ENCODE measurements around the gene PROB1.
"Not testable (repeated sequence)": the region's sequence is repeated elsewhere in the genome, so short reads cannot be mapped to it uniquely, and the experiment has no call there.

PROB1 gene

DNA sequence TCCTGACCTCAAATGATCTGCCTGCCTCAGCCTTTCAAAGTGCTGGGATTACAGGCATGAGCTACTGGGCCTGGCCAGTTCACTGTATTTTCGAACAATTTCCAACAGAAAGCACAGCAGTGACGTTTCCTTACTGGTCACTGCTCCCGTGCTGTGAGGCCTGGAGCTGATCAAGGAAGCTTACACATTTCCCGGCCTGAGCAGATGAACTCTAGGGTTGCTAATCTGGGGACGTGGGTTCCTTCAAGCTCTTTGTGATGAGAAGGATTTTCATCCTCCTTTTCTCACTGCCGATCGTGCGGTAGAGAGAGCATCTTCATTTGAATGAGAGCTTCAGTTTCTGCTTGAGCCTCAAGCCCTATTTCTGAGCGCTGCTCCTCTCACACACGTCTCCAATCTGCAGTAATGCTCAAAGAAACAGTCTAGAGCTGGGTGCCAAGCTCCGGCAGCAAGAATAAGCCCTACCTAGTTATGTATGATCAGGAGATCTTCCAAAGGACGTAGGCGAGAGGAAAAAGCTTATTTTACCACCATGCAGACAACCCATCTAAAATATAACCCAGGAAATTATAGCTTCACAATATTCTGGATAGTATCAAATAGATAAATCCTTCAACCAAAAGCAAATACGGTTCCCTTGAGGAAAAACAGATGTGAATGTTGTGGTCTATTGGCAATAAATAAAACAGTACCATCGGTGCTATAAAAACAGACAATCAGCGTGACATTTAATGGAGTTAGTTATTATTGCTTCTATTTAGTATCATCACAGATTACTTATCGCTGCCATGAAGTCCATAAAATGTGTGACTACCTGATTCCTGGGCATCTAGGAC, 16.3 kb upstream of the PROB1 start:
- DNase-seq, result no peak

- DNase-seq, result no peak
These were observed 15.5 kb upstream of the PROB1 start for GRCh38 chr5:139410121-139410992.

- not testable (repeated sequence) for DNase-seq
These were observed 14.2 kb upstream of the PROB1 start for GRCh38 chr5:139409116-139409515.

- DNase-seq, result no peak
These were observed 13.3 kb upstream of the PROB1 start for GRCh38 chr5:139408191-139408590.

GRCh38 chr5:139407517-139407916, 12.6 kb upstream of the PROB1 start:
- peak; percentile 44 to 51 for DNase-seq

DNA sequence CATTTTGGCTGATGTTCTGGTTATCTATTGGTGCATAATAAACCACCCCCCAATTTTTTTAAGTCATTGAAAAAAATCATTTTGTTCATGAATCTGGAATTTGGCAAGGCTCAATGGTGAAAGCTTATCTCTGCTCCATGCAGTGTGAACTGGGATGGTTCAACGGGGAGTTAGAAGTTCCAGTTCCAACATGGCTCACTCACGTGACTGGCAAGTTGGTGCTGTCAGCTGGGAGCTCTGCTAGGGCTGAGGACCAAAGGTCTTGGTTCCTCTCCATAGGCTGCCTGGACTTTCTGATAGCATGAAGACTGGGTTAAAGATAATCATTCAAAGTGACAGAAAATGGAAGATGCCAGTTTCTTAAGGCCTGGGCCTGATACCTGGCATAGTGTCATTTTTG, 12.1 kb upstream of the PROB1 start:
- DNase-seq, result no peak

- DNase-seq, result no peak
These were observed 9.6 kb upstream of the PROB1 start for GRCh38 chr5:139404484-139404840.

DNA sequence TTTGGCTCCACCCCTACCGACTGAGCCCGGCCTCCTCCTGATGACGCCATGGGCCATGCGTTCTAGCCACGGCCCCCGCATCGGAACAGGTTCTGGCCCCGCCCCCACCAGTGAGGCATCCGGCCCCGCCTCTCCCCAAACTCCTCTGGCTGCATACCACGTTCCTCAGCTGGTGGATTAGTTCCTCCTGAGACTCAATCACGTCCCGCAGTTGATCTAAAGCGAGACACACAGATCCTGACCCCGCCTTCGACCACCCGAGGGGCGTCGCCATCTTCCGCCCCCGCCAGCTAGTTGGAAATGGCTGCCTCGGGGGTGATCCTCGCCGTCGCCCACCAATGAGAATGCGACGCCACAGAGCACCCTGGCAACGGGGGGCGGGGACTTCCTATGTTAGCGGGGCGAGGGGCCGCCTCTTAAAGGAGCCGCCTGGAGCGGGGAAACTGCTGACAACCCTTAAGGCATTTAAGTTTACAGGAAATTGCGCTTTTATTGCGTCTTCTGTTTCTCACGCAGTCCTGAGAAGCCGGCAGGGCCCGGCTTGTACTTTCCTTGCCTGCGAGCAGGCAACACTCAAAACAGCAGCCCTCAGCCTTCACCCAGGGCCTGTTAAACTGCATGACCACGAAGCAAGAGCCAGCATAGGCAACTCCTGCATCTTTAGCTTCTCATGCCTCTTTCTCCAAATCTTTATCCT, 9.0 kb upstream of the PROB1 start, which contains the start of gene SPATA24:
TSS of gene SPATA24 (minus strand) at position 303 of the 697 bp plus-strand sequence. CDS start at position 274, 29 bp downstream.
- DNase-seq, result peak; percentile 97

- no peak for DNase-seq
These were observed 8.5 kb upstream of the PROB1 start for GRCh38 chr5:139403418-139403786.

- peak; percentile 72 to 80 for DNase-seq
These were observed 7.8 kb upstream of the PROB1 start for GRCh38 chr5:139402561-139403158.

- no peak for DNase-seq
These were observed 6.6 kb upstream of the PROB1 start for GRCh38 chr5:139401546-139401945.

DNA sequence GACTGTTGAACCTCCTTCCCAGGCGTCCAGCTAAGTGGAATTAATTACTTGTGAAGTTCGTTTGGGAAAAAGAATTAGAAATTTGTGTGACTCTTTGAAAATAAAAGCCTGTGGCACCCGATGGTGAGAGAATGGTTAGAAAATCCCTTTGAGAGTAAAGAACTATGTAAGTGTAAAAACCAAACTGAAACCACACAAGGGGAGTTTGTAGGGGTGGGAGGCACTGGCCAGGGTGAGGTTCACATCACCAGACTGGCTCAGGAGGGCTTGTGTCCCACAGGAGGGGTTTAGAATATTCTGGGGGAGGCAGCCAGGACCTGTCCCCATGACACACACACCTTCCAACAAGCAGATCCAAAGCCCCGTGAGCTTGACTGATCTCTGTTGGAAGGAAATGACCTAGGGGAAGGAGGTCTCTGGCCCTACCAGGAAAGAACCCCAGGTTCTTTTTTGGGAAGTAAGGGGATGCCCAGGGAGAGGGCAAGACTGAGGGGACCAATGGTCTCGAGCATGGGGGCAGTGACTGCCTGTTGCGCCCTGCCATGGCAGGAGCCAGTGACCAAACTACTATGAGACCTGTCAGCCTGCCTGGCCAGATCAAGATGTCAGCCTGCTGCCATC, 4.7 kb upstream of the PROB1 start:
- DNase-seq, result no peak

GRCh38 chr5:139397921-139398320, 3.0 kb upstream of the PROB1 start:
- DNase-seq, result no peak

DNA sequence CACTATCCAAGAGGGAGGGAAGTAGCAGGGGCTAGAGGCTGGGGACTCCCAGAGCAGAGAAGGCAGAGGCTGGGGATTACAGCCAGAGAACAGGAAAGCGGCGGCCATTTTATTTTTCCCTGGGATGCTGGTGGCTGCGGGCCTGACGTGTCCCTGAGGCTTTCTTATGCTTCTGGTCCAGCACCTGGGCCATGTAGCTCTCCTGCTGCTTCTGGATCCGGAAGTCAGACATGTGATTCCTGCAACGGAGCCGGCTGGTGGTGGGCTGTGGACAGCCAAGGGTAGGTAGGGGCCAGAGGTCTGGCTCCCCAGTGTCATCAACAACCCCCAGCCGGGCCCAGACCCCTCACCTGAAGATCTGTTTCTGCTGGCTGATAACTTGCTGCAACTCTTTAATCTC, 1.8 kb upstream of the PROB1 start:
- no peak for DNase-seq

- DNase-seq, result no peak
These were observed 1.1 kb upstream of the PROB1 start for GRCh38 chr5:139395844-139396640.

- peak in 1 of 2 experiments; percentile 30 for DNase-seq
These were observed 716 bp downstream of the PROB1 start for GRCh38 chr5:139394123-139394653.

DNA sequence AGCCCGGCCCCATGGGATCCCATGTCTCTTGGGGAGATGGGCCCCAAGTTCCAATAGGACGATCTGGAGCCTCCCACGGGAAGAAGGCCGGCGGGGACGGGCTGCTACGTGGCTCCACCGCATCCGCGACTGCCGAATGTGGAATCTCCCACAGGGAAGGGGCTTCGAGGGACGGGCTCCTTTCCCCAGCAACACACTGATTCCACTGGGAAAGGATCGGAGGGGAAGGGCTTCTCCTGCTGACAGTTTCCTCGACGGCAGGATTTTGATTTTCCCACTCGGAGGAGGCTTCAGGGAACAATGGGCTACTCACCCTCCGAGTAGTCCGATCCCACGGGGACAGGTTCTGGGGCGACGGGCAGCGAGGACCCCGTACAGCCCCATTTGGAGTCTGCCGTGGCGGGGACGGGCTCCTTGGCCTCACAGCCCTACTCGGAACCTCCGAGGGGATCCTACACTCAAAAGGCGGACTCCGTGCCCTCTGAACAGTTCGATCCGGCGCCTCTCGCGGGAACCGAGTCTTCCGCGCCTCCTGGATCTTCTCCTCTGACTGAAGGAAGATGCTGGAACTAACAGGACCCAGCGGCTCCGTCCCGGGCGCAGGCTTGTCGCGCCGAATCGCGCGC, 1.3 kb downstream of the PROB1 start:
- no peak for DNase-seq

DNA sequence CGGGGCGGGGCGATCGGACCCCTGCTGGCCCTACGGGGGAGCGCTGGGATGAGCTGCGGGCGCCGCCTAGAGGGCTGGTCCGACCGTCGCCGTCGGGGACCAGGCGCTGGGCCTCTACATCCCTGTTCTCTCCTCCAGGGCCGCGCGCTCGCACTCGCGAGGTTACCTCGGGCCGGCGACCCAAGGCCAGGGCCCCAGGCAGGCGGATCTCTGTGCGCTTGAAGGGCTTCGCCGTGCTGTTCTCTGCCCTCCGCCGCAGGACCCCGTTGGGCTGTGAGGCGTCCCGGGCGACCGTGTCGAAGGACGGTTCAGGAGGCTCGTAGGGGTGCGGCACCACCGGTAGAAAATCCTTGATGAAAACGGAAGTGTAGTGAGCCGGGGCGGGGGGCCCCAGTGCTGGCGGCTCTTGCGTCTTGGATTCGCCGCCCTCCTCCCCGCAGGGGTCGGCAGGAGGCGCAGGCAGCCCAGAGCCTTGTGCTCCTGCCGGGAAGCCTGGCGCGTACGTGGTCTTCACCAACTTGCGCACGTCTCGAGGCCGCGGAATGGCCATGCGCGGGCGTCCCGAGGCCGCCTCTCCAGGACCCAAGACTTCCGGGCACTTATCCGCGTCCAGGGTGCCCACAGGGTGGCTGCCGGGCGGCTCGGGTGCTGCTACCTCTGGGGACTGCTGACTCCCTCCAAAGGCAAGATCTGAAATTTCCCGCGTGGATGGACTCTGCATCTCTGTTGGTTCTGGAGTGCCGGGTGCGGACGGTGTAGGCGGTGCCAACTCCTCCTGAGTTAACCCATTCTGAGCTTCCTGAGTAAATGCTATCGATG, 2.0 kb downstream of the PROB1 start:
- peak; percentile 84 to 86 for DNase-seq

DNA sequence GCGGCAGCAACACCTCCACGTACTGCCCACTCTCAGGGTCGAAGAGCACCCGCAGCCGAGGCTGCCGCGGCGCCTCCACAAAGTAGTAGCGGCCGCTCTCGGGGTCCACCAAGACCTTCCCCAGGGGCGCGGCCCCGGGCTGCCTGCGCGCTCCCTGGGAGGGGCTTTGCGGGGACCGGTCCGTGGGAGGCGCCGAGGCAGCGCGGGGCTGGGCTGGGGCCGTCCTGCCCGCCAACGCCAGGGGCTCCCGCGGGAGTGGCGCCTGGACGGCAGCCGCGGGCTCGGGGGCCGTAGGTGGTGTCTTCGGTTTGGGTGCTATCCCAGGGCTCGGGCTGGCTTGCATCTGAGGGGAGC, 2.6 kb downstream of the PROB1 start:
- peak in 1 of 2 experiments; percentile 55 for DNase-seq

Measured in Kasumi-1 (cell line).